GM08714 (cell line): ENCODE results near the gene CFAP141.

Experiments
- H3K4me3 ChIP-seq: fragments of 200-500 bp; sonication (Bioruptor generic); 2 replicates; pipeline ENCODE4 v1.5.1; 2014; ENCODE audit warnings: mild to moderate bottlenecking, low read length, inconsistent platforms
- ZNF274 ChIP-seq: IDR thresholded peaks from 2 replicates; pipeline ENCODE4 v1.6.1; 2012; ENCODE audit warnings: mild to moderate bottlenecking, low read depth, low read length

The CFAP141 gene

DNA sequence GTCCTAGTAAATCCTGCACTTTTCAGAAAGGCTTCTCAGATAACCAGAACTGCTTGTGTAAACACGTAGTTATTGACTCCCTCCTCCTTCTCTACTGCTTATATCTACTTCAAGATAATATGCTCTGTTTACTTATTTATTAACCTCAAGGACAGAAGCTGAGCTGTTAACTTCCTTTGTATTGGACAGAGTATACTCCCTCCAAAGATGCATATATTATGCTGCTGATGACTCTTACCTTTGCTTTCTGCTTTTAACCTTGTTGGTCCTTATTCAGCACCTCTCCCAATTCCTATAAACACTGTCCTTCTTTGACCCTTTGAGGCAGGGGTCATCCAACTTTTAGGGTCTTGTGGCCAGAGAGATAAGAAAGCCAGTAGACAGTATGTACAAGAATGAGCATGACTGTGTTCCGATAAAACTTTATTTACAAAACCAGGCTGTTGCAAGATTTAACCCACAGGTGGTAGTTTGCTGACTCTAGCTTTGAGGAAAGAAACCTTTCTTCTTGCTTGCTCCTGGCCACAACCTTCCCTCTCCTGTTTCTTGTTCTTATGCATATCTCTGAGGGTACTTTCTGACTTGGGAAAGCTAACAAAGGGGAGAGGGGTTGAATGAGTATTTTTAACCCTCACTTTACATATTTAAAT, 19.2 kb downstream of the CFAP141 start:
- no peak overlapping the region for H3K4me3 ChIP-seq
- no peak for TF ChIP-seq ZNF274

GRCh38 chr1:154186177-154186576, 20.0 kb downstream of the CFAP141 start:
- H3K4me3 ChIP-seq, result no peak overlapping the region

DNA sequence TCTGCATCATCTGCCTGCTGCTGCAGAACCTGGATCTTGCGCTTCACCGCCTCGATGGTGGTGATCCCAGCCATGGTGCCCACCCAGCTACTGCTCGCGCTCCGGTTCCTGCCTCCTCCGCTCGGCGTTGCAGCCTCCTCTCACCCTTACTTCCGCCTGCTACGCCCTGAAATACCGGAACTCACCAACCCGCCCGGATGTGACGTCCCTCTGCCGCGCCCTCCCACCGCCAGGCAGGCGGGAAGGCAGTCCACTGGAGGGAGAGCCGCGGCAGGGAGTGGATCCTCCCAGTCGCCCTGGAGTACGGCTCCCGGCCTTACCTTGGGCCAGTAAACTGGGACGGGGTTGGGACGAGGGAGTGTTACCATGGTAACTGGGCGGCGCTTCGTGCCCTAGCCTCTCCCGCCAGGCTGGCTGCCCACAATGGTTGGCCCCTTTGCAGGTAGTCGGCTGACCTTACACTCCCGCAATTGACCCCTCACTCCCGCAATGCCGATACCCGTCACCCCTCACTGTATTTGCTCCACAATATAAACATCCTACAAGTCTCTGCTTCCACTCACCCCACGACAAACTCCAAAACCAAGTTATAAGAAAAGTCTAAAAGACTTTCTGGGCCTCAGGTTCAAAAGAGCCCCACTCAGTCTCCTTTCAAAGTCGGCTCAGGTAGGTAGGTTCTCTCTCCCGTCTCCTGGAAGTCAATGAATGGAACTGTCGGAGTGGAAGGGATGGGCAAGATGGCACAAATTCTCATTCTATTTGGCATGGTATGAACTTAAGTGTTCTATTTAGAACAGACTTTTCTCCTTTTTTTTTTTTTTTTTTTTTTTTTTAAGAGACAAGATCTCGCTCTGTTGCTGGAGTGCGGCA, 22.9 kb downstream of the CFAP141 start:
- peak overlapping the region; percentile 82 for H3K4me3 ChIP-seq
- TF ChIP-seq ZNF274, result no peak

More at GRCh38 chr1:154186177-154186576, 20.0 kb downstream of the CFAP141 start:
- no peak for TF ChIP-seq ZNF274

- TF ChIP-seq ZNF274, result no peak
- peak overlapping the region; percentile 82 for H3K4me3 ChIP-seq
Observed at GRCh38 chr1:154182344-154183045, 23.6 kb downstream of the CFAP141 start.

GRCh38 chr1:154181944-154182343, 24.2 kb downstream of the CFAP141 start:
- no peak for TF ChIP-seq ZNF274
- H3K4me3 ChIP-seq, result peak overlapping the region; percentile 82

- no peak for TF ChIP-seq ZNF274
- peak overlapping the region; percentile 82 for H3K4me3 ChIP-seq
Observed at GRCh38 chr1:154179946-154180687, 26.0 kb downstream of the CFAP141 start.

- TF ChIP-seq ZNF274, result no peak
- peak overlapping the region; percentile 27; the same call in 1 of the 2 replicates for H3K4me3 ChIP-seq
Observed at GRCh38 chr1:154178911-154179811, 27.0 kb downstream of the CFAP141 start.

GRCh38 chr1:154178013-154178412, 28.1 kb downstream of the CFAP141 start:
- H3K4me3 ChIP-seq, result no peak overlapping the region
- no peak for TF ChIP-seq ZNF274

DNA sequence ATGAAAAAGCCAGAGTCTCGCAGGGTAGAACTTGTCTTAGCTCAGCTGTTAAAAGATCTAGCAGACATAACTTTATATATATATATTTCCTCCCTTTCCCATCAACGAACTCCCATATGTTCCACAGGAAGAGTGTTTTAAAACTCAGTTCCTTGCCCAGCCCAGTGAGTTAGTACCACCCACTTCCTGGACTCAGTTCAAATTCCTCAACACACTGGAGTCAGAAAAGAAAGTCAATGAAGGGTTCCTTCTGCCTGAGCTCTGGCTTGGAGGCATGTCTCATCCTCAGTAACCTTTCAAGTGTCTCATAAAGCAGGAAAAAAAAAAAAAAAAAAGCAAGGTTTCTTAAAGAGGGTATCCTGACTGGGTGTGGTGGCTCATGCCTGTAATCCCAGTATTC, 29.8 kb downstream of the CFAP141 start:
- no peak overlapping the region for H3K4me3 ChIP-seq
- no peak for TF ChIP-seq ZNF274

- no peak overlapping the region for H3K4me3 ChIP-seq
- TF ChIP-seq ZNF274, result no peak
Observed at GRCh38 chr1:154174654-154175053, 31.5 kb downstream of the CFAP141 start.

GRCh38 chr1:154171880-154172279, 34.3 kb downstream of the CFAP141 start:
- H3K4me3 ChIP-seq, result no peak overlapping the region
- no peak for TF ChIP-seq ZNF274

DNA sequence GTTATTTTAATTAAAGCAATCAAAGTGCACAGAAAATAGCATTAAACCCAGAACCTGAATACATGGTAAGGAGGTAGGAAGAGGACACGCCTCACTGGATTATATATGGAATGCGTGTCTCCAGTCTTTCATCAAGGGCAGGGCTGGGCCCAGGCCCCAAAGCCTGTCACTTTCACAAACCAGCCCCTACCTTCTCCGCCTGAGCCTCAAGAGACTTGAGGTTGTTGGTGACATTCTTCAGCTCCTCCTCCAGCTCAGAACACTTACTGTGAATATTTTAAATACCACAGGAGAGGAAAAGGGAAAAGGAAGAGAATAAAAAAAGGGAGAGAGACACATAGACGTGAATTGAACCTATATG, 34.9 kb downstream of the CFAP141 start:
- no peak overlapping the region for H3K4me3 ChIP-seq
- no peak for TF ChIP-seq ZNF274
